HEK293 (cell line): ENCODE data around the gene TRIM22.

Experiments used
- CTCF ChIA-PET: fragments of 350-600 bp; formaldehyde crosslinking; extraction: SDS; loops from one replicate; lab custom pipeline; 2021; ENCODE audit warnings: antibody characterized with exemption; lab: Yijun Ruan, JAX
- POLR2A ChIA-PET: fragments of 300-600 bp; formaldehyde crosslinking; extraction: SDS; loops from one replicate; lab custom pipeline; 2020; ENCODE audit warnings: antibody characterized with exemption, inconsistent platforms; lab: Yijun Ruan, JAX
- H3K27ac ChIP-seq: fragments of 200-500 bp; sonication (Bioruptor generic); 2 replicates; pipeline ENCODE4 v1.5.1; 2014; ENCODE audit warnings: low read depth, low read length, control low read depth, inconsistent platforms; ENCODE audit errors: extremely low read depth
- H3K36me3 ChIP-seq, 2 experiments: fragments of 200-500 bp in 1 of 2; sonication (Bioruptor generic) in 1 of 2; 1 replicate in 1 of 2; 2 replicates in 1 of 2; pipeline ENCODE4 v1.5.1; 2014 to 2017; ENCODE audit warnings: inconsistent platforms in 2 of 2, low read length in 2 of 2; ENCODE audit not compliant: control insufficient read depth in 2 of 2, insufficient read depth in 1 of 2
- H3K4me1 ChIP-seq: fragments of 200-500 bp; sonication (Bioruptor generic); 2 replicates; pipeline ENCODE4 v1.5.1; 2014; ENCODE audit warnings: mild to moderate bottlenecking, low read length, inconsistent platforms; ENCODE audit not compliant: control insufficient read depth, insufficient read depth
- H3K4me3 ChIP-seq: 2 replicates; pipeline ENCODE4 v1.5.1; 2011; ENCODE audit warnings: low read depth, mild to moderate bottlenecking, control low read depth, low read length, moderate library complexity
- H3K9me3 ChIP-seq: fragments of 200-500 bp; sonication (Bioruptor generic); 2 replicates; pipeline ENCODE4 v1.5.1; 2014; ENCODE audit warnings: low read depth, low read length, inconsistent platforms; ENCODE audit not compliant: control insufficient read depth, insufficient read depth
- FEZF1 ChIP-seq: fragments of 450-650 bp; formaldehyde crosslinking; IDR thresholded peaks from 2 replicates; pipeline ENCODE4 v1.5.1; 2016; ENCODE audit warnings: missing biosample characterization, missing genetic modification characterization
- GFI1B ChIP-seq: fragments of 450-650 bp; formaldehyde crosslinking; IDR thresholded peaks from 2 replicates; pipeline ENCODE4 v1.5.1; 2016; ENCODE audit warnings: missing biosample characterization, missing genetic modification characterization
- PRDM1 ChIP-seq: fragments of 450-650 bp; formaldehyde crosslinking; IDR thresholded peaks from 2 replicates; pipeline ENCODE4; 2016; ENCODE audit warnings: missing biosample characterization, missing genetic modification characterization
- SETDB1 ChIP-seq: IDR thresholded peaks from one replicate; pipeline ENCODE4 v1.6.1; 2017; ENCODE audit warnings: mild to moderate bottlenecking, low read length, moderate library complexity, mixed read lengths; ENCODE audit not compliant: insufficient read length
- YY1 ChIP-seq: fragments of 450-650 bp; formaldehyde crosslinking; IDR thresholded peaks from 2 replicates; pipeline ENCODE4 v1.5.1; 2018; ENCODE audit warnings: missing biosample characterization, missing genetic modification characterization
- ZNF112 ChIP-seq: fragments of 450-650 bp; formaldehyde crosslinking; IDR thresholded peaks from 2 replicates; pipeline ENCODE4 v1.5.0; 2017; ENCODE audit warnings: missing biosample characterization, missing genetic modification characterization
- ZNF121 ChIP-seq: fragments of 450-650 bp; formaldehyde crosslinking; IDR thresholded peaks from 2 replicates; pipeline ENCODE4 v1.5.1; 2016; ENCODE audit warnings: missing biosample characterization, missing genetic modification characterization
- ZNF140 ChIP-seq: fragments of 450-650 bp; formaldehyde crosslinking; IDR thresholded peaks from 2 replicates; pipeline ENCODE4 v1.5.1; 2016; ENCODE audit warnings: missing biosample characterization, missing genetic modification characterization
- ZNF19 ChIP-seq: fragments of 450-650 bp; formaldehyde crosslinking; IDR thresholded peaks from 2 replicates; pipeline ENCODE4; 2016; ENCODE audit warnings: missing biosample characterization, missing genetic modification characterization, low read depth
- ZNF214 ChIP-seq: fragments of 450-650 bp; formaldehyde crosslinking; IDR thresholded peaks from 2 replicates; pipeline ENCODE4 v1.5.1; 2017; ENCODE audit warnings: missing biosample characterization, mild to moderate bottlenecking, missing genetic modification characterization, borderline replicate concordance
- ZNF248 ChIP-seq: fragments of 450-650 bp; formaldehyde crosslinking; IDR thresholded peaks from 2 replicates; pipeline ENCODE4 v1.5.1; 2017; ENCODE audit warnings: missing biosample characterization, missing genetic modification characterization
- ZNF366 ChIP-seq: fragments of 450-650 bp; formaldehyde crosslinking; conservative IDR thresholded peaks from 2 replicates; pipeline ENCODE4 v1.5.1; 2016; ENCODE audit warnings: missing biosample characterization, missing genetic modification characterization
- ZNF600 ChIP-seq: fragments of 450-650 bp; formaldehyde crosslinking; IDR thresholded peaks from 2 replicates; pipeline ENCODE4 v1.5.1; 2016; ENCODE audit warnings: missing biosample characterization, missing genetic modification characterization
- ZNF776 ChIP-seq: fragments of 450-650 bp; formaldehyde crosslinking; IDR thresholded peaks from 2 replicates; pipeline ENCODE4 v1.5.0; 2017; ENCODE audit warnings: missing biosample characterization, missing genetic modification characterization, borderline replicate concordance
- ZNF777 ChIP-seq: fragments of 450-650 bp; formaldehyde crosslinking; IDR thresholded peaks from 2 replicates; pipeline ENCODE4 v1.5.1; 2017; ENCODE audit warnings: missing biosample characterization, missing genetic modification characterization, borderline replicate concordance
- TF ChIP-seq, protein P1 (sequence below): IDR thresholded peaks from 2 replicates; pipeline ENCODE4 v1.6.1; 2011; ENCODE audit warnings: mild to moderate bottlenecking, low read depth, low read length, borderline replicate concordance
- TF ChIP-seq, protein P2 (sequence below): fragments of 450-650 bp; IDR thresholded peaks from 2 replicates; pipeline ENCODE4 v1.5.1; 2018; ENCODE audit warnings: missing biosample characterization, missing genetic modification characterization
- TF ChIP-seq, protein P3 (sequence below): fragments of 450-650 bp; formaldehyde crosslinking; IDR thresholded peaks from 2 replicates; pipeline ENCODE4 v1.5.1; 2017; ENCODE audit warnings: missing biosample characterization, missing genetic modification characterization
- TF ChIP-seq, protein P4 (sequence below): fragments of 450-650 bp; formaldehyde crosslinking; IDR thresholded peaks from 2 replicates; pipeline ENCODE4 v1.5.1; 2016; ENCODE audit warnings: missing biosample characterization, missing genetic modification characterization

Gene TRIM22

DNA sequence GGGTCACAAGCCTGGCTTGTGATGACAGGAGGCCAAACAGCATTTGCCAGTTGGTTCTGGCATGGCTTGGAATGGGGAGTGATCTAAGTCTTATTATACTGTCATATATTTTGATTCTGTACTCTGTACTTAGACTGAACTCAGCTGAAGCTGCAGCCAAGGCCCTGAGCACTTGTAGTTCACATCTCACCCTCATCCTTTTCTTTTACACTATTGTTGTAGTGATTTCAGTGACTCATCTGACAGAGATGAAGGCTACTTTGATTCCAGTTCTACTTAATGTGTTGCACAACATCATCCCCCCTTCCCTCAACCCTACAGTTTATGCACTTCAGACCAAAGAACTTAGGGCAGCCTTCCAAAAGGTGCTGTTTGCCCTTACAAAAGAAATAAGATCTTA, 47.5 kb downstream of the TRIM22 start (continued):
- TF ChIP-seq ZNF777 (tag by site-specific recombination): no peak

DNA sequence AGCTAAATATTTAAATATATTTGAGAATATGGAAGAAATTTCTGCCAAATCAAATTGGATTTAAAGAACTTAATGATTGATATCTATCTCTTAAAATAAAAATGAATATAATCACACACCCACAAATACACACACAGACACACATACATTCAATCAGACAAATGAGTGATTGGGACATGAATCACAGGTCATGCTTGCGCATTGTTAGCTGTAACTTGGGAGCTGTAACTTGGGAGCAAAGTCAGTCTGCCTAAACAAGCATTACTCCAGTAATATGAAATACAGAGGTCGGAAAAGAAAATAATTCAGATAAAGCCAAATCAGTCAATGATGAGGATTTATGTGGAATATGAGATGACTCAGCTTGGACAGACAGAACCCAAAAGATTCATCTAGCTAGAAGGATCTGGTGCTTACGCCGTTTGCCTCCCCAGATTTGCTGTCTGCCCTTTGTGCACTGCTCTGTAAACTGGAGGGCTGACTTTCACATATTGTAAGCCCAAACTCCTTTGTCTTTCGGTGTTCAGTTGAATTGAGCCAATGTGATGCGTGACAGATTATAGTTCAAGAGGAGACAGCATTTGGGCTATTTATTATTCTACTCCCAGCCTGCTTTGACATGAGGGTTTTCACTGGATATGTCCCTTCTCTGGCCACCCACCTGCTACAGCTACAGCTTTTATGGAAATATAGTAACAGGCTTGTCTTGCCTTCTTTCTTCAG, 48.2 kb downstream of the TRIM22 start:
- no peak overlapping the region for H3K27ac ChIP-seq
- no peak overlapping the region for H3K4me3 ChIP-seq
- ChIA-PET POLR2A (no interaction called here), CTCF (no interaction called here)
- H3K36me3 ChIP-seq: no peaks in the 10 kb centered on the region
- H3K4me1 ChIP-seq: no peaks in the 10 kb centered on the region
- TF ChIP-seq ZNF140 (tag by site-specific recombination) (no peak), ZNF776 (no peak), ZNF248 (tag by site-specific recombination) (no peak), ZNF19 (tag by site-specific recombination) (no peak), YY1 (no peak), PRDM1 (tag by site-specific recombination) (no peak), ZNF366 (no peak), ZNF214 (tag by site-specific recombination) (no peak), ZNF121 (tag by site-specific recombination) (no peak), SETDB1 (no peak), ZNF112 (tag by site-specific recombination) (no peak), GFI1B (tag by site-specific recombination) (no peak), FEZF1 (no peak), ZNF600 (tag by site-specific recombination) (no peak)
- TF ChIP-seq, protein P1, sequence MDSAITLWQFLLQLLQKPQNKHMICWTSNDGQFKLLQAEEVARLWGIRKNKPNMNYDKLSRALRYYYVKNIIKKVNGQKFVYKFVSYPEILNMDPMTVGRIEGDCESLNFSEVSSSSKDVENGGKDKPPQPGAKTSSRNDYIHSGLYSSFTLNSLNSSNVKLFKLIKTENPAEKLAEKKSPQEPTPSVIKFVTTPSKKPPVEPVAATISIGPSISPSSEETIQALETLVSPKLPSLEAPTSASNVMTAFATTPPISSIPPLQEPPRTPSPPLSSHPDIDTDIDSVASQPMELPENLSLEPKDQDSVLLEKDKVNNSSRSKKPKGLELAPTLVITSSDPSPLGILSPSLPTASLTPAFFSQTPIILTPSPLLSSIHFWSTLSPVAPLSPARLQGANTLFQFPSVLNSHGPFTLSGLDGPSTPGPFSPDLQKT: no peak
- TF ChIP-seq, protein P2, sequence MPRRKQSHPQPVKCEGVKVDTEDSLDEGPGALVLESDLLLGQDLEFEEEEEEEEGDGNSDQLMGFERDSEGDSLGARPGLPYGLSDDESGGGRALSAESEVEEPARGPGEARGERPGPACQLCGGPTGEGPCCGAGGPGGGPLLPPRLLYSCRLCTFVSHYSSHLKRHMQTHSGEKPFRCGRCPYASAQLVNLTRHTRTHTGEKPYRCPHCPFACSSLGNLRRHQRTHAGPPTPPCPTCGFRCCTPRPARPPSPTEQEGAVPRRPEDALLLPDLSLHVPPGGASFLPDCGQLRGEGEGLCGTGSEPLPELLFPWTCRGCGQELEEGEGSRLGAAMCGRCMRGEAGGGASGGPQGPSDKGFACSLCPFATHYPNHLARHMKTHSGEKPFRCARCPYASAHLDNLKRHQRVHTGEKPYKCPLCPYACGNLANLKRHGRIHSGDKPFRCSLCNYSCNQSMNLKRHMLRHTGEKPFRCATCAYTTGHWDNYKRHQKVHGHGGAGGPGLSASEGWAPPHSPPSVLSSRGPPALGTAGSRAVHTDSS: no peak
- TF ChIP-seq, protein P3, sequence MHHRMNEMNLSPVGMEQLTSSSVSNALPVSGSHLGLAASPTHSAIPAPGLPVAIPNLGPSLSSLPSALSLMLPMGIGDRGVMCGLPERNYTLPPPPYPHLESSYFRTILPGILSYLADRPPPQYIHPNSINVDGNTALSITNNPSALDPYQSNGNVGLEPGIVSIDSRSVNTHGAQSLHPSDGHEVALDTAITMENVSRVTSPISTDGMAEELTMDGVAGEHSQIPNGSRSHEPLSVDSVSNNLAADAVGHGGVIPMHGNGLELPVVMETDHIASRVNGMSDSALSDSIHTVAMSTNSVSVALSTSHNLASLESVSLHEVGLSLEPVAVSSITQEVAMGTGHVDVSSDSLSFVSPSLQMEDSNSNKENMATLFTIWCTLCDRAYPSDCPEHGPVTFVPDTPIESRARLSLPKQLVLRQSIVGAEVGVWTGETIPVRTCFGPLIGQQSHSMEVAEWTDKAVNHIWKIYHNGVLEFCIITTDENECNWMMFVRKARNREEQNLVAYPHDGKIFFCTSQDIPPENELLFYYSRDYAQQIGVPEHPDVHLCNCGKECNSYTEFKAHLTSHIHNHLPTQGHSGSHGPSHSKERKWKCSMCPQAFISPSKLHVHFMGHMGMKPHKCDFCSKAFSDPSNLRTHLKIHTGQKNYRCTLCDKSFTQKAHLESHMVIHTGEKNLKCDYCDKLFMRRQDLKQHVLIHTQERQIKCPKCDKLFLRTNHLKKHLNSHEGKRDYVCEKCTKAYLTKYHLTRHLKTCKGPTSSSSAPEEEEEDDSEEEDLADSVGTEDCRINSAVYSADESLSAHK (tag by site-specific recombination): no peak
- TF ChIP-seq, protein P4, sequence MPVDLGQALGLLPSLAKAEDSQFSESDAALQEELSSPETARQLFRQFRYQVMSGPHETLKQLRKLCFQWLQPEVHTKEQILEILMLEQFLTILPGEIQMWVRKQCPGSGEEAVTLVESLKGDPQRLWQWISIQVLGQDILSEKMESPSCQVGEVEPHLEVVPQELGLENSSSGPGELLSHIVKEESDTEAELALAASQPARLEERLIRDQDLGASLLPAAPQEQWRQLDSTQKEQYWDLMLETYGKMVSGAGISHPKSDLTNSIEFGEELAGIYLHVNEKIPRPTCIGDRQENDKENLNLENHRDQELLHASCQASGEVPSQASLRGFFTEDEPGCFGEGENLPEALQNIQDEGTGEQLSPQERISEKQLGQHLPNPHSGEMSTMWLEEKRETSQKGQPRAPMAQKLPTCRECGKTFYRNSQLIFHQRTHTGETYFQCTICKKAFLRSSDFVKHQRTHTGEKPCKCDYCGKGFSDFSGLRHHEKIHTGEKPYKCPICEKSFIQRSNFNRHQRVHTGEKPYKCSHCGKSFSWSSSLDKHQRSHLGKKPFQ (tag by site-specific recombination): no peak
- H3K9me3 ChIP-seq: no peaks in the 10 kb centered on the region
